Tibial artery (tissue), 4 donors: Measurements from ENCODE around the gene ACHE.

ENCODE experiments used
- DNase-seq, 2 donors: peaks; one replicate each; pipeline ENCODE4 v3.0.0-alpha.2; 2019
- H3K27ac ChIP-seq, 2 donors: fragments of 200-600 bp; sonication (generic) in 1 of 2; 1 replicate in 1 of 2; 2 replicates in 1 of 2; pipeline ENCODE4 v1.5.1; 2018 to 2019; ENCODE audit warnings: mild to moderate bottlenecking in 1 of 2
- H3K27me3 ChIP-seq, 2 donors: fragments of 200-600 bp; sonication (generic) in 1 of 2; one replicate each; pipeline versions ENCODE4 v1.5.1 to v1.6.0; 2016 to 2019
- H3K36me3 ChIP-seq, 3 donors: fragments of 200-600 bp; sonication (generic) in 2 of 3; one replicate each; pipeline ENCODE4 v1.5.1; 2016 to 2019; ENCODE audit warnings: mild to moderate bottlenecking in 2 of 3
- H3K4me1 ChIP-seq, 4 donors: fragments of 200-600 bp; sonication (generic) in 2 of 4; 1 replicate in 3 of 4; 2 replicates in 1 of 4; pipeline ENCODE4 v1.5.1; 2016 to 2019
- H3K4me3 ChIP-seq, 2 donors: fragments of 200-600 bp; sonication (generic) in 1 of 2; 1 replicate in 1 of 2; 2 replicates in 1 of 2; pipeline ENCODE4 v1.5.1; 2018 to 2019; ENCODE audit warnings: mild to moderate bottlenecking in 2 of 2
- H3K9me3 ChIP-seq, 3 donors: fragments of 200-600 bp; sonication (generic) in 1 of 3; one replicate each; pipeline ENCODE4 v1.5.1; 2016 to 2019
- intact Hi-C: fragments of 100-400 bp; cut with DNase I; formaldehyde crosslinking; loops from one replicate; pipeline ENCODE4 v1.15.0; 2023; ENCODE audit warnings: low total_unique reads
- TF ChIP-seq, protein P1 (sequence below), 2 experiments: fragments of 200-600 bp in 1 of 2; fragments of 450-650 bp in 1 of 2; IDR thresholded peaks; one replicate each; pipeline ENCODE4 v1.5.1; 2017 to 2019; ENCODE audit warnings: antibody characterized with exemption in 2 of 2, mild to moderate bottlenecking in 1 of 2, moderate library complexity in 1 of 2

The ACHE gene

DNA sequence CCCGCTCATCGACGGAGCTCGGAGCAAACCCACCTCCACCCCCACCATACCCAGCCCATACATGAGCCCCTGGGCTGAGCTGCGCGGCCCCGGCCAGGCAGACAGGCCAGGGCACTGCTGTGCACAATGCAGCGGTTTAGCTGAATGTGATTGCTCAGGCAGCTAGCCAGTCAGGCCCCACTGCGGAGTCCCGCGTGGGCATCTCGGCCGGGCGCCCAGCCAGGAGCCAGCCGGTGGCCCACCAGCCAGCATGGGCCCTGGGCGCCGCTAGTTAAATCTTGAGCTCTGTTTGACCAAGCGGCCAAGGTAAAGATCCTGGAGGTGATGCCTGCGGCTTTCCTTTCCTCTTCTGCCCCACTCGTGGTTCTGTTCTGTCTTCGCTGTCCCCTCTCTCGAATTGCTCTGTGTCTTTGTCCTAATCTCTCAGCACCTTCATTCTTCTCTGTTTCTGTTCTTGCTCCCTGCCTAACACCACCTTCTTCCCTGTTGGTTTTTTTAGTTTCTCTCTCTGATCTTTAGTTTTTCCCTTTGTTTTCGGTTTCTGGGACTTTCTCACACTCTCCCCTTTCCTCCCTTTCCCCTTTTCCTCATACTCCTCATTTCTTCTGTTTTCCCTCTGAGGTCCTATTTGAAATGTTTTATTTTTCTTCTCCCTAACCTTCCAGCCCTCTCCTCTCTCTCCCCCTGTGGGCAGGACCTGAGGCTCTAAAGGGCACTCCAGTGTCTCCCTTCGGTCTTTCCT lies 12.7 kb downstream of the ACHE start:
- TF ChIP-seq, protein P1, sequence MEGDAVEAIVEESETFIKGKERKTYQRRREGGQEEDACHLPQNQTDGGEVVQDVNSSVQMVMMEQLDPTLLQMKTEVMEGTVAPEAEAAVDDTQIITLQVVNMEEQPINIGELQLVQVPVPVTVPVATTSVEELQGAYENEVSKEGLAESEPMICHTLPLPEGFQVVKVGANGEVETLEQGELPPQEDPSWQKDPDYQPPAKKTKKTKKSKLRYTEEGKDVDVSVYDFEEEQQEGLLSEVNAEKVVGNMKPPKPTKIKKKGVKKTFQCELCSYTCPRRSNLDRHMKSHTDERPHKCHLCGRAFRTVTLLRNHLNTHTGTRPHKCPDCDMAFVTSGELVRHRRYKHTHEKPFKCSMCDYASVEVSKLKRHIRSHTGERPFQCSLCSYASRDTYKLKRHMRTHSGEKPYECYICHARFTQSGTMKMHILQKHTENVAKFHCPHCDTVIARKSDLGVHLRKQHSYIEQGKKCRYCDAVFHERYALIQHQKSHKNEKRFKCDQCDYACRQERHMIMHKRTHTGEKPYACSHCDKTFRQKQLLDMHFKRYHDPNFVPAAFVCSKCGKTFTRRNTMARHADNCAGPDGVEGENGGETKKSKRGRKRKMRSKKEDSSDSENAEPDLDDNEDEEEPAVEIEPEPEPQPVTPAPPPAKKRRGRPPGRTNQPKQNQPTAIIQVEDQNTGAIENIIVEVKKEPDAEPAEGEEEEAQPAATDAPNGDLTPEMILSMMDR (IDR thresholded peaks at IDR 0.05), result no peak
- Histone ChIP-seq H3K27ac (no peak overlapping the region), H3K9me3 (no peaks in the 10 kb centered on the region), H3K4me1 (peaks cover 0 to 16% (median 7%) of the 10 kb centered on the region in 4 donors), H3K4me3 (no peak overlapping the region), H3K27me3 (no peaks in the 10 kb centered on the region), H3K36me3 (peaks cover 72 to 91% (median 89%) of the 10 kb centered on the region in 3 donors)
- no peak for DNase-seq
- intact Hi-C loops, result no loop called here

DNA sequence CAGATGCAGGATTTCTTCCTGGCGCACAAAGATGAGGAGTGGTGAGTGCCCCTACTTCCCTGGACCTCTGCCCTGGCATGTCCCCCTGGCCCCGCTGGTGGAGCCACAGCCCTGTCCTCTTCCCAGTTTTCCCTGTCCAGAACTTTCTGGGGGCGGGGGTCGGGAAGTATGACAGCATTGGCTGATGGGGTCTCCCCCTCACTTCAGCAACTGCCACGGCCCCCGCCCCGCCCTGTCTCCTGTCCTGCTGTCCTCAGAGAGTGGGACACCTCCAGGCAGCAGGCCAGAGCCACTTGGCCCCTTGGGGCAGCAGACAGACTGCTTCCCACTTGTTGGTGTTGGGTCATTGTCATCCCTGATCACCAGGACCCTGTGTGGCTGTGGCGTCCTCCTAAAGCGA lies 13.5 kb downstream of the ACHE start:
- no peak overlapping the region for H3K4me3 ChIP-seq
- H3K36me3 ChIP-seq, result peaks cover 69 to 90% (median 81%) of the 10 kb centered on the region in 3 donors
- peaks cover 0 to 20% (median 12%) of the 10 kb centered on the region in 4 donors for H3K4me1 ChIP-seq
- TF ChIP-seq, protein P1 (IDR thresholded peaks at IDR 0.05), result no peak
- DNase-seq, result no peak
- H3K9me3 ChIP-seq, result no peaks in the 10 kb centered on the region
- H3K27me3 ChIP-seq, result no peaks in the 10 kb centered on the region
- no peak overlapping the region for H3K27ac ChIP-seq
- intact Hi-C loops, result no loop called here

- no peak for DNase-seq
- no peak overlapping the region for H3K4me3 ChIP-seq
- TF ChIP-seq, protein P1 (IDR thresholded peaks at IDR 0.05), result no peak
- H3K27ac ChIP-seq, result no peak overlapping the region
- no peaks in the 10 kb centered on the region for H3K9me3 ChIP-seq
- intact Hi-C loops, result no loop called here
- no peaks in the 10 kb centered on the region for H3K27me3 ChIP-seq
- H3K4me1 ChIP-seq, result peaks cover under 1 to 30% (median 23%) of the 10 kb centered on the region in 4 donors
- peaks cover 59 to 79% (median 71%) of the 10 kb centered on the region in 3 donors for H3K36me3 ChIP-seq
Measured at GRCh38 chr7:100881136-100881535, 14.6 kb downstream of the ACHE start.

DNA sequence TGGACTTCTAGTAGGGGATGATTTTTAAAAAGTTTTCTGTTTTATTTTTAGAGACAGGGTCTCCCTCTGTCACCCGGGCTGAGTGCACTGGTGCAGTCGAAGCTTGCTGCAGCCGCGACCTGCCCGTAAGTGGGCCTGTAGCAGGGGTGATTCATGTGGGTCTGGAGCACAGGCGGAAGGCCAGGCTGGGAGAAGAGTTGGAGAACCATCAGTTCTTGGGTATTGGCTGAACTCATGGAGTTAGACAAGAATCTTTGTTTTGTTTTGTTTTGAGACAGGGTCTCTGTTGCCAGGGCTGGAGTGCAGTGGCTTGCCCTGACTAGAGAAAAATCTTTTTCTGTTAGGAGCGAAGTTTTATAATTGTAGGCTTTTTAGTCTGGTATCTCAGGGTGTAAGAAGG lies 15.0 kb downstream of the ACHE start:
- H3K27ac ChIP-seq, result no peak overlapping the region
- TF ChIP-seq, protein P1 (IDR thresholded peaks at IDR 0.05), result no peak
- no peak for DNase-seq
- no peak overlapping the region for H3K4me3 ChIP-seq
- no peaks in the 10 kb centered on the region for H3K9me3 ChIP-seq
- H3K27me3 ChIP-seq, result no peaks in the 10 kb centered on the region
- intact Hi-C loops, result no loop called here
- H3K36me3 ChIP-seq, result peaks cover 54 to 74% (median 66%) of the 10 kb centered on the region in 3 donors
- H3K4me1 ChIP-seq, result peaks cover 6 to 35% (median 28%) of the 10 kb centered on the region in 4 donors

DNA sequence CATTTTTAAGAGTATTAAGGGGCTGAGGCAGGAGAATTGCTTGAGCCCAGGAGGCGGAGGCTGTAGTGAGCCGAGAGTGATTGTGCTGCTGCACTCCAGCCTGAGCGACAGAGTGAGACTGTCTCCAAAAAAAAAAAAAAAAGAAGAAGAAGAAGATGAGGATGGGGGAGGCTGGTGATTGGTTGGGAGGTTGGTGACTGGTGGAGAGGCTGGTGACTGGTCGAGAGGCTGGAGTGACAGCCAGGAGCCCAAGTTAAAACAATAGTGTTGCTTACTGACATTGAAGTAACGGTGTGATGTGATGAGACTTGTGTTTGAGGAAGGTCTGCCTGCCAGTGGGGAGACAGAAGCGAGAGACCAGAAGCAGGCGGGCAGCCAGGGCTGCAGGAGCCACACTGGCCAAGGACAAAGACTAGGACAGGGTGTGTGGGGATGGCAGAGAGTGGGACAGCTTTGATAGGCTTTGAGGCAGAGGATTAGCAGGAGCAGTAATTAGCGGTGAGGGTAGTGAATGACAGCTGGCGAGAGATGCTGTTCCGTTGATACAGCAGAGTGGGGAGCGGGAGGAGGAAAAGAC lies 15.9 kb downstream of the ACHE start:
- TF ChIP-seq, protein P1 (IDR thresholded peaks at IDR 0.05), result no peak
- Histone ChIP-seq H3K4me3 (no peak overlapping the region), H3K27ac (no peak overlapping the region), H3K36me3 (peaks cover 45 to 65% (median 57%) of the 10 kb centered on the region in 3 donors), H3K27me3 (no peaks in the 10 kb centered on the region), H3K9me3 (no peaks in the 10 kb centered on the region), H3K4me1 (peaks cover 7 to 37% (median 29%) of the 10 kb centered on the region in 4 donors)
- no peak for DNase-seq
- intact Hi-C loops, result no loop called here
